Stimulated activated CD8-positive, alpha-beta memory T cell treated with anti-CD3 and anti-CD28 coated beads, Interleukin-15, amount 100 ng/mL, for 24 hours (primary cell): ENCODE data around the gene CPNE1.
A peak's percentile ranks its signal among the peaks of the same experiment; 100 is the strongest.
"Not testable (repeated sequence)": the region's sequence is repeated elsewhere in the genome, so short reads cannot be mapped to it uniquely, and the experiment has no call there.

ENCODE experiments used
- DNase-seq: peaks from one replicate; pipeline ENCODE4 v3.0.0-alpha.2; 2020; ENCODE audit warnings: low read depth

CPNE1 gene

GRCh38 chr20:35664466-35665206 lies at the start of gene CPNE1, which contains the start of gene RBM12:
Gene CPNE1, minus strand, starts transcription at chr20:35664900. Its CDS starts 31,977 bp downstream, at chr20:35632923.
Gene RBM12, minus strand, starts transcription at chr20:35664900. Its CDS starts 9,578 bp downstream, at chr20:35655322.
- DNase-seq: peak; percentile 83

GRCh38 chr20:35714127-35714526 lies 49.4 kb upstream of the CPNE1 start:
- no peak for DNase-seq

GRCh38 chr20:35713120-35713519 lies 48.4 kb upstream of the CPNE1 start:
- DNase-seq: not testable (repeated sequence)

- no peak for DNase-seq
These were observed 47.0 kb upstream of the CPNE1 start for GRCh38 chr20:35711588-35712209.

GRCh38 chr20:35710884-35711587 lies 46.3 kb upstream of the CPNE1 start:
- no peak for DNase-seq

- no peak for DNase-seq
These were observed 45.3 kb upstream of the CPNE1 start for GRCh38 chr20:35710039-35710438.

GRCh38 chr20:35709259-35709658 lies 44.6 kb upstream of the CPNE1 start:
- no peak for DNase-seq

- DNase-seq: no peak
These were observed 43.8 kb upstream of the CPNE1 start for GRCh38 chr20:35708502-35708901.

- not testable (repeated sequence) for DNase-seq
These were observed 42.2 kb upstream of the CPNE1 start for GRCh38 chr20:35706591-35707529.

GRCh38 chr20:35705894-35706293 lies 41.2 kb upstream of the CPNE1 start:
- not testable (repeated sequence) for DNase-seq

- no peak for DNase-seq
These were observed 40.0 kb upstream of the CPNE1 start for GRCh38 chr20:35704514-35705261.

GRCh38 chr20:35702824-35703695 lies 38.4 kb upstream of the CPNE1 start:
- DNase-seq: no peak

- DNase-seq: no peak
These were observed 37.5 kb upstream of the CPNE1 start for GRCh38 chr20:35702051-35702823.

GRCh38 chr20:35700625-35701148 lies 36.0 kb upstream of the CPNE1 start:
- no peak for DNase-seq

GRCh38 chr20:35699957-35700624 lies 35.4 kb upstream of the CPNE1 start:
- no peak for DNase-seq

- DNase-seq: peak; percentile 71
These were observed 34.6 kb upstream of the CPNE1 start, which contains the start of the genes NFS1 and ROMO1 for GRCh38 chr20:35699127-35699956. Gene NFS1, minus strand, starts transcription at chr20:35699352. Its CDS starts 64 bp downstream, at chr20:35699288. Gene ROMO1, plus strand, starts transcription at chr20:35699405. Its CDS starts 228 bp downstream, at chr20:35699633.
